HAP-1 (cell line): Measurements from ENCODE around the gene EEIG1.
A peak's percentile ranks its signal among the peaks of the same experiment; 100 is the strongest.
"Not testable (repeated sequence)": the region's sequence is repeated elsewhere in the genome, so short reads cannot be mapped to it uniquely, and the experiment has no call there.

ENCODE experiments used
- DNase-seq, 2 experiments: peaks; one replicate each; pipeline ENCODE4 v3.0.0-alpha.2; 2016 to 2020; ENCODE audit warnings: low spot score in 2 of 2
- H3K27me3 ChIP-seq: fragments of 250-450 bp; sonication (Bioruptor Pico); 2 replicates; pipeline ENCODE4 v1.5.1; 2020; ENCODE audit warnings: low read depth, mild to moderate bottlenecking, moderate library complexity
- H3K36me3 ChIP-seq: fragments of 250-450 bp; sonication (Bioruptor Pico); replicated peaks from 2 replicates; pipeline ENCODE4 v1.5.1; 2020; ENCODE audit warnings: mild to moderate bottlenecking
- H3K4me1 ChIP-seq: fragments of 250-450 bp; sonication (Bioruptor Pico); 2 replicates; pipeline ENCODE4 v1.5.1; 2020; ENCODE audit warnings: mild to moderate bottlenecking
- H3K4me3 ChIP-seq: fragments of 250-450 bp; sonication (Bioruptor Pico); 2 replicates; pipeline ENCODE4 v1.5.1; 2020; ENCODE audit warnings: mild to moderate bottlenecking, moderate library complexity
- H3K9me3 ChIP-seq: fragments of 250-450 bp; sonication (Bioruptor Pico); 2 replicates; pipeline ENCODE4 v1.5.1; 2020; ENCODE audit warnings: mild to moderate bottlenecking, moderate library complexity
- in situ Hi-C: fragments of 300-500 bp; cut with MboI; formaldehyde crosslinking; loops from 3 replicates; pipeline ENCODE4 v1.14.3; 2020; ENCODE audit warnings: low sequenced_read_pairs, inconsistent platforms, mixed read lengths

EEIG1 gene

DNA sequence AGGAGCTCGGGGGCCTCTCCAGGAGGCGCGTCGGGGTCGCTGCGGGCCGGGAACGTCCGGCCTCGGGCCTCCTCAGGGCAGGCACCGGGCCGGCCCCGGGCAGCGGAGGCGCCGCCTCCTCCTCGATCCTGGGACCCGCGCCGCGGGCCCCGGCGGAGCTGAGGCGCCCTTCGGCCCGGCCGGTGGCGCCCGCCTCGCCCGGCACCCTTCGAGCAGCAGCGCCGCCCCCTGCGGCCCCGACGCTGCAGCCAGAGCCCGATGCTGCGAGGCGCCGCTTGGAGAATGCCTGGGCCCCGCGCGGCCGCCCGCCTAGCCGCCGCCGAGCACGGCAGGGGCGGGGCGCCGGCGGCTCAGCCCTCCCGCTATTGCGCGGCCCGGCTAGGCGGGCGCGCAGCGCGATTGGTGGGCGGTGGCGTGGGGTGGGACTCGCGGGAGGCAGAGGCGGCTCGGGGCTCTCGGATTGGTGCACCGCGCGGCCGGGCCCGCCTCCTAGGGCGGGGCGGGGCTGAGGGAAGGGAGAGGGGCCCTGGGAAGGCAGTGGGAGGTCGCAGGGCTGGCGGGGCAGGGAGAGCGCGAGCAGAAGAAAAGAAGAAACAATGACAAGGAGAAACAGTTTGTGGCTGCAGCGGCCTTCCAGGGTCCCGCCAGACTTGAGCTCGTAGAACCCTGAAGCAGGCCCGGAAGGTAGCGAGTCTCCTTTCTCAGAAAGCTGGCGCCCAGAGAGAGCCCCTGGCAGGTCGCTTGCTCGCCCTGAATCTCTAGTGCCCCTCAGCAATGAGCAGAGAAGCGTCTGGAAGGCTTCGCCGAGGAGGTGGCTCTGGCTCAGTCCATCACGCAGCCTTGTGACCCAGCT, at the start of gene EEIG1:
EEIG1 (minus strand) TSS at position 284 of the 853 bp plus-strand sequence. CDS start 852 bp downstream, outside the sequence.
- Histone ChIP-seq H3K36me3 (no peaks in the 10 kb centered on the region; the same call in 1 of the 2 replicates), H3K4me3 (peak within 1 kb of the TSS; percentile 79), H3K4me1 (peaks cover 23% of the 10 kb centered on the region), H3K27me3 (no peaks in the 10 kb centered on the region), H3K9me3 (no peaks in the 10 kb centered on the region)
- in situ Hi-C loops = no loop called here
- DNase-seq = peak; percentile 89 to 98

DNA sequence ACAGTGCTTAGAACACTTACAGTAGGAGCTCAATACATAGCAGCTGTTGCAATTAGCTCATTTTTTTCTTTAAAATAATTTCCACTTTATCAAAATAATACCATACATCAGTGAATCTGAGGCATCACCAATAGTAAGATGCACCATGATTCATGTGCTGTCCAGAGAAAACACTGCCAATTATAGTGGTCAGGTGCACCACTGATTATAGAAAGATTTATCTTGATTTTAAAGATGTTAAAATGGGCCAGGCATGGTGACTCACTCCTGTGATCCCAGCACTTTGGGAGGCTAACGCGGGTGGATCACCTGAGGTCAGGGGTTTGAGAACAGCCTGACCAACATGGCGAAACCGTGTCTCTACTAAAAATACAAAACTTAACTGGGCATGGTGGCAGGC, 46.9 kb upstream of the EEIG1 start:
- in situ Hi-C loops = no loop called here
- H3K4me1 ChIP-seq = no peaks in the 10 kb centered on the region
- no peak for DNase-seq

DNA sequence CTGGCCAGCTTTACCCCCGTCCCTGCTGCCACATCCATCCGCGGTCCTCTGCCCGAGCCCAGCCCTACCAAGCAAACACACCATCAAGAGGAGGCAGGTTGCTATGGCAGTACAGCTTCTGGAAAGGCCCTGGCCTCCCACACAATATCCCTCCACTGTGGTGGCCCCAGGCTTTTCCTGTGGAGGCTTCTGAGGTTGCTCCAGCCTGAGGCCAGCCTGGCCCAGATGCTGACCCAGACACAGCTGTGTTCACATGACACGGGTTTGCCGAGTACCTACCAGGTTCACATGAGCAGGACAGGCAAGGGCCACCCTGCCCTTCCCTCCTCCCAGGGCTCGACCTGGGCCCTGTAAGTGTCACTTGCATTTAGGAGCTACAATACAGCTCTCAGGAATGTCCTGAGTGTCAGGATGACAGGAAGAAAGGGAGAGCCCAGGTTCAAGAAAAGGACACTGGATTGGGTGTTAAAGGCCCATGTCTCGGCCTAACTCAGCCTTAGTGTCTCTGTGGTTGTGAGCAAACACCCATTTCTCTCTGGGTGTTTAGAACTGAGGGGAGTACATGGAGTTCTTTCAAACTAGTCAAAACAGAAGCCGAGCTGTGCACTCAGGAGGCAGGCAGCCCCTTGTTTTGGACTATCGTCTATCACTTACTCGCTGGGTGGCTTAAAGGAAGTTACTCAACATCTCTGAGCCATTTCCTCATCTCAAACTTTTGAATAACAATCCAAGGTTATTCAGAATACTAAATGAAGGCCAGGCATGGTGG, 46.2 kb upstream of the EEIG1 start:
- Histone ChIP-seq H3K4me1 (no peaks in the 10 kb centered on the region), H3K9me3 (no peaks in the 10 kb centered on the region), H3K4me3 (no peak overlapping the region), H3K36me3 (no peaks in the 10 kb centered on the region), H3K27me3 (no peaks in the 10 kb centered on the region)
- no peak for DNase-seq
- in situ Hi-C loops = no loop called here

More for the DNA sequence above, 46.9 kb upstream of the EEIG1 start:
- Histone ChIP-seq H3K4me3 (no peak overlapping the region), H3K36me3 (no peaks in the 10 kb centered on the region), H3K9me3 (no peaks in the 10 kb centered on the region), H3K27me3 (no peaks in the 10 kb centered on the region)

DNA sequence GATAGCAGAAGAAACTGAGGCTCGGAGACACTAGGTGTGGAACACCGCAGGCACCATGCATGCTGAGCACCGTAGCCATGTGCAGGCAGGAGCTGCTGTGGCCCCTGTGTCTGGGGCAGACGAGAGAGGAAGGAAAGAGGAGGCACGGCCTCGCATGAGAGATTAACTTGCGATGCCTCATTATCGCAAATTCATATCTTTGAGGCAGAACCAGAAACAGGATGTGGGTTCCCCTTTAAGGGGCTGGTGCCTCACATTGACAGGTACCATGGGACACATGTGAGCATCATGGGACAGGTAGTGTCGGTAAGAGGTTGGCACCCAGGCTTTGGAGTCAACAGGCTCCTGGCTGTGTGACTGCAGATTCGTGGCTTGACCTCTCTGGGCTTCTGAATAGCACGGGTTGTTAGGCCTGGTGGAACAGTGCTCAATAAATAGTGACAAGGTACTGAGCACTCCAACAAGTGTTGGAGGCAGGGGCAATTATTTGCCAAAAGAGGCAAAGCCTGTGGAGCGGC, 45.5 kb upstream of the EEIG1 start:
- no peaks in the 10 kb centered on the region for H3K36me3 ChIP-seq
- no peak for DNase-seq

DNA sequence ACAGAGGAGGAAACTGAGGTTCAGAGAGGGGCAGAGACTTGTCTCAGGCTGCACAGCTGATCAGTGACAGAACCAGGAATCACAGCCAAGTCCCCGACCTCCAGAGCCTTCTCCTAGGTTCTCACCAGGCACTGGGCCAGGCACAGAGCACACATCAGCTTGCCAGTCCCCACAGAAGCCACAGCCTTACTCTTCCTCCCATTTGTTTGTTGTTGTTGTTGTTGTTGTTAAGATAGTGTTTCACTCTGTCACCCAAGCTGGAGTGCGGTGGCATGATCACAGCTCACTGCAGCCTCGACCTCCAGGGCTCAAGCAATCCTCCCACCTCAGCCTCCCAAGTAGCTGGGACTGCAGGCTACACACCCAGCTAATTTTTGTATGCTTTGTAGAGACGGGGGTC, 44.9 kb upstream of the EEIG1 start:
- Histone ChIP-seq H3K9me3 (no peaks in the 10 kb centered on the region), H3K4me3 (no peak overlapping the region), H3K36me3 (no peaks in the 10 kb centered on the region), H3K27me3 (no peaks in the 10 kb centered on the region), H3K4me1 (no peaks in the 10 kb centered on the region)
- in situ Hi-C loops = no loop called here
- DNase-seq = no peak

More for the DNA sequence above, 45.5 kb upstream of the EEIG1 start:
- H3K27me3 ChIP-seq = no peaks in the 10 kb centered on the region
- in situ Hi-C loops = no loop called here
- no peak overlapping the region for H3K4me3 ChIP-seq
- no peaks in the 10 kb centered on the region for H3K4me1 ChIP-seq
- H3K9me3 ChIP-seq = no peaks in the 10 kb centered on the region

DNA sequence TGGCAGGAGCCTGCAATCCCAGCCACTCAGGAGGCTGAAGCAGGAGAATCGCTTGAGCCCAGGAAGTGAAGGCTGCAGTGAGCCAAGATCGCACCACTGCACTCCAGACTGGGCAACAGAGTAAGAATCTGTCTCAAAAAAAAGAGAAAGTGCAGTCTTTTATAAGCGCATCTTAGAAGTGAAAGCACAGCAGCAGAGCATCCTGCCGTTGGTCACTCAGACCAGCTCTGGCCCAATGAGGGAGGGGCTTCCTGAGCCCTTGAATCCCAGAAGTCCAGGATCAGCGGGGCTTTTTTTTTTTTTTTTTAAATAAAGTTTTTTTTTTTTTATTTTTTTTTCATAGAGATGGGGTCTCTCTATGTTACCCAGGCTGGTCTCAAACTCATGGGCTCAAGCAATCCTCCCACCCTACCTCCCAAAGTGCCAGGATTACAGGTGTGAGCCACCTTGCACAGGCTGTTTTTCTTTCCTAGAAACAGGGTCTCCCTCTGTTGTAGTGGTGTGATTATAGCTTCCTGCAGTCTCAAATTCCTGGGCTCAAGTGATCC, 44.0 kb upstream of the EEIG1 start:
- Histone ChIP-seq H3K9me3 (no peaks in the 10 kb centered on the region), H3K4me3 (no peak overlapping the region), H3K36me3 (no peaks in the 10 kb centered on the region), H3K4me1 (no peaks in the 10 kb centered on the region), H3K27me3 (no peaks in the 10 kb centered on the region)
- DNase-seq = no peak
- in situ Hi-C loops = no loop called here

DNA sequence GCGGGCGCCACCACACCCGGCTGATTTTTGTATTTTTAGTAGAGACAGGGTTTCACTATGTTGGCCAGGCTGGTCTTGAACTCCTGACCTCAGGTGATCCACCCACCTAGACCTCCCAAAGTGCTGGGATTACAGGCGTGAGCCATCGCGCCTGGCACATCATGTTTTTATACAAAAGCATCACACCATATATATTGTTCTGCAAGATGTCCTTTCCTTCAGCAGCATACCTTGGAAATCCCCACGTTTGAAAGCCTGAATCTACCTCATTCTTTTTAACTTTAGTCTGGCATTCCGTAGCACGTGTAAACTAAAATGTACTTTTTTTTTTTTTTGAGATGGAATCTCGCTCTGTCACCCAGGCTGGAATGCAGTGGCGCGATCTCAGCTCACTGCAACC, 42.9 kb upstream of the EEIG1 start:
- H3K4me3 ChIP-seq, H3K9me3 ChIP-seq, H3K36me3 ChIP-seq, in situ Hi-C loops, DNase-seq, H3K27me3 ChIP-seq, H3K4me1 ChIP-seq: not testable (repeated sequence)

DNA sequence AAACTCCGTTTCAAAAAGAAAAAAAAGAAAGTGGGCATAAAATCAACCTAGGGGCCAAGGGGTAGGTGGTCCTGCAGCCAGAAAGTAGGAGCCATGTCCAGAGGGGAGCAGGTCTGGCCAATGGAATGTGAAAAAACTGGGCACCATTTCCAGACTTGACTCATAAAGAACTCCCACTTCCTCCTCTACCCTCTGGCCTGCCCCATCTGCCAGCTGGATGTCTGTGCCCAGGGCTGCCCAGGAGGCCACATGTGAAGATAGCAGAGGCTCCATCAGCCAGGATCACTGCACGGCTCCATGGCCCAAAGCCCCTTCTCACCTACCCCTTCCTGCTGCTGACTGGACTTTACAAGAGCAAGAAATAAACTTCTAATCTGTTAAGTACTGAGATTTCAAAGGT, 42.1 kb upstream of the EEIG1 start:
- Histone ChIP-seq H3K4me1 (no peaks in the 10 kb centered on the region), H3K4me3 (no peak overlapping the region), H3K36me3 (no peaks in the 10 kb centered on the region), H3K27me3 (no peaks in the 10 kb centered on the region), H3K9me3 (no peaks in the 10 kb centered on the region)
- in situ Hi-C loops = no loop called here
- no peak for DNase-seq

DNA sequence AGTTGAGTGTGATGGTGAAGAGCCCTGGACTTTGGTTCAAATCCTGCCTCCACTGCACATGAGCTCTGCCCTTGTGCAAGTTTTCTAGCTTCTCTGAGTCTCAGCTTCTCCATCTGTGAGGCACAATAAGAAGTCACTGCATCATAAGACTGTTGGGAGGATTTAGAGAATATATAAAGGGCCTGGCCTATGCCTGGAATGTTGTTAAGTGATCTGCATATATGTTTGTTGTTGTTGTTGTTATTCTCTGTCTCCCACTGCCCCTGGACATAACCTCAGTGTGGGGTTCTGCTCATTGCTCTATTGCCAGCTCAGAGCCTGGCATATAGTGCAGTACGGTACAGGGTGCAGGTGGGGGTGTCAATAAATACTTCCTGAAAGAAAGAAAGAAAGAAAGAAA, 40.3 kb upstream of the EEIG1 start:
- no peaks in the 10 kb centered on the region for H3K36me3 ChIP-seq
- no peaks in the 10 kb centered on the region for H3K9me3 ChIP-seq
- DNase-seq = no peak
- H3K27me3 ChIP-seq = no peaks in the 10 kb centered on the region
- H3K4me3 ChIP-seq = no peak overlapping the region
- H3K4me1 ChIP-seq = no peaks in the 10 kb centered on the region
- in situ Hi-C loops = no loop called here

DNA sequence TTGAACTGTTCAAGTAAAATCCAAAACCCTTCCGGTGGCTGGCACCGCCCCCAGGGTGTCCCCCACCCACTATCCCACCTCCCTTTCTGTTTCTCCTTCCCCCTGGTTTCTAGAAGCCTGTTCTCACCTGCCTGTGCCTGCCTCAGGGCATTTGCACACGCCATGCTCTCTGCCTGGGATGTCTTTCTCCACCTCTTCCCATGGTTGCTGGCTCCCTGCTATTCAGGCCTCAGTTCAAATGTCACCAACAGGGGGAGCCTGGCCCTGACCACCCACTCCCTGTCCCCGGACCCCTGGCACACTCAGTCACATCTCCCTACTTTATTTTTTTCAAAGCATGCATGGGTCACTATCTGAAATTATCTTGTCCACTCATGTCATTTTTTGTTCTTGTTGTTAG, 39.9 kb upstream of the EEIG1 start:
- H3K27me3 ChIP-seq = no peaks in the 10 kb centered on the region
- H3K36me3 ChIP-seq = no peaks in the 10 kb centered on the region
- H3K4me1 ChIP-seq = no peaks in the 10 kb centered on the region
- H3K4me3 ChIP-seq = no peak overlapping the region
- no peaks in the 10 kb centered on the region for H3K9me3 ChIP-seq
- in situ Hi-C loops = no loop called here
- peak in 1 of 2 experiments; percentile 40 for DNase-seq

DNA sequence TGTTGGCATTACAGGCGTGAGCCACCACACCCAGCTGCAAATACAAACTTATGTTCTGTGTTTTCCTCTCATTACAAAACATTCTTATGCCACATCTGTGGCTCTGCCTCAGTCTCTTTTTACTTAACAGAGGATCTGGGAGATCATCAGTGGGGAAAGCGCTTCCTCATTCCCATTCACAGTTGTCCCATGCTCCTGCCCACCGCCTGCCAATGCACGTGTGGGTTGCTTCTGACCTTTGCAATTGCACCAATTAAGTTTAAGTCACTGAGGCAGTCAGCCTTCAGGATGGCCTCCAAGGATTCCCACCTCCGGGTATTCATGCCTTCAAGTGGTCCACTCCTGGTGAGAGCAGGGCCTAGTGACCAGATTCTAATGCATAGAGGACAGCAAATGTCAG, 34.9 kb upstream of the EEIG1 start:
- no peaks in the 10 kb centered on the region for H3K9me3 ChIP-seq
- H3K4me3 ChIP-seq = no peak overlapping the region
- no peak for DNase-seq
- no peaks in the 10 kb centered on the region for H3K36me3 ChIP-seq
- H3K4me1 ChIP-seq = no peaks in the 10 kb centered on the region
- in situ Hi-C loops = no loop called here
- H3K27me3 ChIP-seq = no peaks in the 10 kb centered on the region

DNA sequence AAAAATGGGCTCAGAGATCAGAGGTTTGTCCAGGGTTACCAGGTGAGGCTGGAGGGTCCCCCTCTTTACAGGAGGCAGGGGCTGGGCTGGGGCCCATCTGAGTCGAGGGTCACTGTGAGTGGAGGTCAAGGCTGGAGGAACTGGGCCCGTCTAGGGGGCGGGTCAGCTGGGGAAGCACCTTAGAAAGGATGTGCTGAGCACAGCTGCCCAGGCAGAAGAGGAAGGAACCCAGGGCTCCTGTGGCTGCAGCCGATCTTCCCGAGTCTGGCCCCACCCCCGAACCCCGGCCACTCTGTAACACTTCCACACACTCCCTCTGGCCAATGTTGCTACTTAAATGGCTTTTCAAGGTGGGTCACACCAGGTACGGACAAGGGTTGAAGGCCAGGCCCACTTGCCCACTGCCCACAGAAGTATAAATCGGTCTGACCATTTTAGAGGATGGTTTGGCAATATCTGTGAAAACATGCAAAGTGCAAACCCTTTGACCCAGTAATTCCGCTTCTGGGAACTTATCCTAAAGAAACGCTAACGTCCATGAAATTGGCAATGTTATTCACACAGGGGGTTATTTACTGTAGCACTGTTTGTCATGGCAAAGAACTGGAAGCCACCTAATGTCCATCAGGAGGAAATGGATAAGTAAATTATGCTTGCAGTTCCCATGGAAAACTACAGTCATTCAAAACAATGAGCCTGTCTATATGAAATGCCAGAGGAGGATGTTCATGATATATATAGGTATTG, 30.5 kb upstream of the EEIG1 start:
- H3K36me3 ChIP-seq = no peaks in the 10 kb centered on the region
- no peaks in the 10 kb centered on the region for H3K27me3 ChIP-seq
- H3K4me3 ChIP-seq = no peak overlapping the region
- in situ Hi-C loops = no loop called here
- no peaks in the 10 kb centered on the region for H3K9me3 ChIP-seq
- no peaks in the 10 kb centered on the region for H3K4me1 ChIP-seq
- no peak for DNase-seq

DNA sequence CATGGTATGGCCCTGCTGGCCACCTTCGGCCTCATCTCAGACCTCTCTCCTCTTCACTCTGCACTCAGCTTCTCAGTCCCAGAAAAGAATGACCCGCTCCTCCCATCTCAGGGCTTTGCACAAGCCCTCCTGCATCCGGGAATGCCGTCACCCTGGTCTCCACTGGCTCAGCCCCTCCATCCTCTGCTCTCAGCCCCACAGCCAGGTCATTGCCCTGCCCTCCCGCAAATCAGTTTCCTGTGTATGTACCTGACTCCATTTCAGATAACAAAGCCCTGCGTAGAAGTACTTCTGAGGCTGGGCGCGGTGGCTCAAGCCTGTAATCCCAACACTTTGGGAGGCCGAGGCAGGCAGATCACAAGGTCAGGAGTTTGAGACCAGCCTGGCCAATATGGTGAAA, 28.9 kb upstream of the EEIG1 start:
- Histone ChIP-seq H3K4me1 (no peaks in the 10 kb centered on the region), H3K9me3 (no peaks in the 10 kb centered on the region), H3K36me3 (no peaks in the 10 kb centered on the region), H3K27me3 (no peaks in the 10 kb centered on the region), H3K4me3 (no peak overlapping the region)
- no peak for DNase-seq
- in situ Hi-C loops = no loop called here
